Gastroesophageal sphincter (tissue), 4 donors: ENCODE data around the gene MTA3. TPM values are rescaled to one million over a fixed set of nuclear protein-coding genes. Genes with fewer than 3 reads are reported as not detected.
A peak's percentile ranks its signal among the peaks of the same experiment; 100 is the strongest.

Source experiments
- ATAC-seq: fragments of 150-250 bp; one replicate; pipeline ENCODE4 v1.9.1; 2016; ENCODE audit warnings: mild to moderate bottlenecking, moderate library complexity
- H3K27ac ChIP-seq, 4 donors: fragments of 200-600 bp; sonication (generic) in 3 of 4; 1 replicate in 3 of 4; 2 replicates in 1 of 4; pipeline ENCODE4 v1.5.1; 2016 to 2019
- H3K27me3 ChIP-seq: fragments of 200-600 bp; sonication (generic); one replicate; pipeline ENCODE4 v1.5.1; 2019
- H3K36me3 ChIP-seq, 2 donors: fragments of 200-600 bp; sonication (generic); one replicate each; pipeline ENCODE4 v1.5.1; 2019; ENCODE audit warnings: control low read depth in 1 of 2
- H3K4me1 ChIP-seq, 3 donors: fragments of 200-600 bp; sonication (generic); 1 replicate in 2 of 3; 2 replicates in 1 of 3; pipeline ENCODE4 v1.5.1; 2016 to 2019; ENCODE audit warnings: control low read depth in 2 of 3
- H3K4me3 ChIP-seq, 2 donors: fragments of 200-600 bp; sonication (generic); one replicate each; pipeline ENCODE4 v1.5.1; 2019; ENCODE audit warnings: mild to moderate bottlenecking in 1 of 2, moderate library complexity in 1 of 2
- H3K9me3 ChIP-seq, 3 donors: fragments of 200-600 bp; sonication (generic); one replicate each; pipeline ENCODE4 v1.5.1; 2017 to 2019; ENCODE audit warnings: control low read depth in 2 of 3
- CTCF ChIP-seq, 4 experiments: fragments of 200-600 bp in 2 of 4; fragments of 450-650 bp in 2 of 4; sonication (generic) in 1 of 4; IDR thresholded peaks; one replicate each; pipeline ENCODE4 v1.5.1; 2017 to 2019; ENCODE audit warnings: antibody characterized with exemption in 4 of 4, mild to moderate bottlenecking in 2 of 4, moderate library complexity in 2 of 4
- EP300 ChIP-seq: sonication (generic); formaldehyde crosslinking; IDR thresholded peaks from one replicate; pipeline ENCODE4 v1.6.1; 2017; ENCODE audit warnings: antibody characterized with exemption, mild to moderate bottlenecking
- POLR2A ChIP-seq, 2 donors: fragments of 450-650 bp; IDR thresholded peaks; one replicate each; pipeline ENCODE4 v1.6.1; 2017; ENCODE audit warnings: antibody characterized with exemption in 2 of 2, mild to moderate bottlenecking in 2 of 2, moderate library complexity in 1 of 2
- POLR2AphosphoS5 ChIP-seq: sonication (generic); formaldehyde crosslinking; IDR thresholded peaks from one replicate; pipeline ENCODE4 v1.6.1; 2017; ENCODE audit warnings: antibody characterized with exemption
- WGBS, 2 donors: methylation state at CpG; one replicate each; pipeline ENCODE4 v1.1.5; 2018; ENCODE audit warnings: low coverage in 1 of 2; 5-methylcytosine and 5-hydroxymethylcytosine counted together
- total RNA-seq, 4 donors: library from RNA; depleted of rRNA; stranded (reverse); fragments of >200 nt; gene quantifications; one replicate each; pipeline ENCODE4 v1.1.0, GENCODE V29; 2016

Gene MTA3
- total RNA-seq, 4 donors from 2014 or later, result 22.7 to 56.2 (median 29.3) TPM

GRCh38 chr2:42796427-42797248 lies 228.2 kb downstream of the MTA3 start:
- TF ChIP-seq EP300 (no peak), POLR2AphosphoS5 (no peak), CTCF (IDR thresholded peaks at IDR 0.05) (no peak), POLR2A (IDR thresholded peaks at IDR 0.05) (no peak)
- peak overlapping the region in 2 of 4 donors; percentile 54 to 72 for H3K27ac ChIP-seq
- peaks cover 0 to 45% (median 9%) of the 10 kb centered on the region in 3 donors for H3K4me1 ChIP-seq
- H3K27me3 ChIP-seq, result no peaks in the 10 kb centered on the region
- H3K4me3 ChIP-seq, result no peak overlapping the region
- 42 to 43% methylated on average over 6 to 7 of the region's 7 CpGs for WGBS, 2 donors
- no peaks in the 10 kb centered on the region for H3K36me3 ChIP-seq
- no peak for ATAC-seq
- no peaks in the 10 kb centered on the region for H3K9me3 ChIP-seq

- no peak for ATAC-seq
- no peaks in the 10 kb centered on the region for H3K27me3 ChIP-seq
- no peak overlapping the region for H3K4me3 ChIP-seq
- H3K27ac ChIP-seq, result no peak overlapping the region
- H3K4me1 ChIP-seq, result peaks cover 0 to 39% (median 5%) of the 10 kb centered on the region in 3 donors
- H3K9me3 ChIP-seq, result no peaks in the 10 kb centered on the region
- TF ChIP-seq CTCF (IDR thresholded peaks at IDR 0.05) (no peak), POLR2AphosphoS5 (no peak), POLR2A (IDR thresholded peaks at IDR 0.05) (no peak), EP300 (no peak)
- 77 to 80% methylated on average over 6 of the region's 6 CpGs for WGBS, 2 donors
- no peaks in the 10 kb centered on the region for H3K36me3 ChIP-seq
These were observed 228.8 kb downstream of the MTA3 start for GRCh38 chr2:42797281-42797680.

GRCh38 chr2:42799881-42800280 lies 231.4 kb downstream of the MTA3 start:
- ATAC-seq, result no peak
- H3K9me3 ChIP-seq, result no peaks in the 10 kb centered on the region
- TF ChIP-seq POLR2AphosphoS5, result no peak
- no peak for TF ChIP-seq POLR2A (IDR thresholded peaks at IDR 0.05)
- TF ChIP-seq CTCF (IDR thresholded peaks at IDR 0.05), result no peak
- TF ChIP-seq EP300, result no peak
- 91 to 100% methylated on average over 1 to 3 of the region's 4 CpGs for WGBS, 2 donors
- no peak overlapping the region for H3K27ac ChIP-seq
- no peaks in the 10 kb centered on the region for H3K36me3 ChIP-seq
- H3K4me1 ChIP-seq, result peaks cover 0 to 16% (median 5%) of the 10 kb centered on the region in 3 donors
- H3K4me3 ChIP-seq, result no peak overlapping the region
- no peaks in the 10 kb centered on the region for H3K27me3 ChIP-seq

GRCh38 chr2:42800461-42800962 lies 232.1 kb downstream of the MTA3 start:
- ATAC-seq, result no peak
- TF ChIP-seq CTCF (IDR thresholded peaks at IDR 0.05) (no peak), POLR2A (IDR thresholded peaks at IDR 0.05) (no peak), POLR2AphosphoS5 (no peak)
- WGBS, 2 donors, result 84 to 89% methylated on average over 2 to 3 of the region's 4 CpGs
- Histone ChIP-seq H3K4me3 (no peak overlapping the region), H3K36me3 (no peaks in the 10 kb centered on the region), H3K9me3 (no peaks in the 10 kb centered on the region), H3K4me1 (peaks cover 0 to 16% (median 5%) of the 10 kb centered on the region in 3 donors), H3K27me3 (no peaks in the 10 kb centered on the region), H3K27ac (no peak overlapping the region)

GRCh38 chr2:42800981-42801380 lies 232.5 kb downstream of the MTA3 start:
- Histone ChIP-seq H3K4me3 (no peak overlapping the region), H3K9me3 (no peaks in the 10 kb centered on the region), H3K27ac (peak overlapping the region in 1 of 4 donors; percentile 29), H3K4me1 (peaks cover 0 to 13% (median 5%) of the 10 kb centered on the region in 3 donors), H3K27me3 (no peaks in the 10 kb centered on the region), H3K36me3 (no peaks in the 10 kb centered on the region)
- 23 to 100% methylated on average over 1 of the region's 2 CpGs for WGBS, 2 donors
- TF ChIP-seq POLR2AphosphoS5, result no peak
- no peak for TF ChIP-seq CTCF (IDR thresholded peaks at IDR 0.05)
- TF ChIP-seq EP300, result no peak
- no peak for TF ChIP-seq POLR2A (IDR thresholded peaks at IDR 0.05)
- ATAC-seq, result no peak
